NCI-H69 (cell line): Measurements from ENCODE around the gene LCOR.
"Not testable (repeated sequence)": the region's sequence is repeated elsewhere in the genome, so short reads cannot be mapped to it uniquely, and the experiment has no call there.

Source experiments
- DNase-seq: peaks from one replicate; lab custom pipeline; 2025; lab: John Stamatoyannopoulos, UW

Gene LCOR

GRCh38 chr10:96840841-96841518, 8.9 kb downstream of the LCOR start:
- peak; percentile 16 for DNase-seq

DNA sequence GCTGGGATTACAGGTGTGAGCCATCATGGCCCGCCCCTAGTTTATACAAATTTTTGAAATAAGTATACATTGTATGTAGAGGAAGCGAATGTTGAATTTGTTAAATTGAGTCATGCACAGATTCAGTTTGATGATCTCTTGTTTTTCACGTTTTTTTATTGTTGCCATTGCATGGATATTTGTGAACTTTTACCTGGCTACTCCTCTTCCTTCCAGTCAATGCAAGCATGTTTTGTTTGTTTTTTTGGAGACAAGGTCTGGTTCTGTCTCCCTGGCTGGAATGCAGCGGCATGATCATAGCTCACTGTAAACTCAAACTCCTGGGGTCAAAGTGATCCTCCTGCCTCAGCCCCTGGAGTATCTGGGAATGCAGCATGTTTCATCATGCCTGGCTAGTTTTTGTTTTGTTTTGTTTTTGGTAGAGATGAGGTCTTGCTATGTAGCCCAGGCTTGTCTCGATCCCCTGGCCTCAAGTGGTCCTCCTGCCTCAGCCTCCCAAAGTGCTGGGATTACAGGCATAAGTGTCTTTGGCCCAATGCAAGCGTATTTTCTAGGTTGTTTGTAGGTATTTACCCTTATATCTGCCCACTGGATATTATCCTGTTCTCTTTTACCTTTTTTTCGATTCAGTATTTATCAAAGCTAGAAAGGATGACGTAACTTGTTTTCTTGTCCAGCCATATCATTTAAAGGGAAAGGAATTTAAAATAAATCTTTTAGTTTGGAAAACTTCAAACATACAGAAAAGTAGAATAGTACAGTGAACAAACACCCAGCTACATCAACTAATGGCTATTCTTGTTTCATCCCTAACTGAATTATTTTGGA, 11.0 kb downstream of the LCOR start:
- DNase-seq: no peak

DNA sequence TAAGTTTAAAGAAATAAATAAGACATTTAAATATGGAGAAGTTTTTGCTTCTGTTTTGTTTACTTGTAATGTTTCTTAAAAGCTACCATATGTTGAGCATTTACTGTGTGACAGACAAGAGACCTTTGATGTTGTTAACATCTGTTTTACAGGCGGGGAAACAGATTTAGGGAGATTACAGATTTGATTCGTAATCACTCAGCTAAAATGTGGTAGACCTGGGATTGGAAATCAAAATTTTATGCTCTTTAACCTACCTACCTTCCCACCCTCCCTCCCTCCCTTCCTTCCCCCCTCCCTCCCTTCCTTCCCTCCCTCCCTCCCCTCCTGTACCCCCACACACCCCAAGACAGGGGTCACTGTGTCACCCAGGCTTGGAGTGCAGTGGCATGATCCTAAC, 11.7 kb downstream of the LCOR start:
- DNase-seq: no peak

DNA sequence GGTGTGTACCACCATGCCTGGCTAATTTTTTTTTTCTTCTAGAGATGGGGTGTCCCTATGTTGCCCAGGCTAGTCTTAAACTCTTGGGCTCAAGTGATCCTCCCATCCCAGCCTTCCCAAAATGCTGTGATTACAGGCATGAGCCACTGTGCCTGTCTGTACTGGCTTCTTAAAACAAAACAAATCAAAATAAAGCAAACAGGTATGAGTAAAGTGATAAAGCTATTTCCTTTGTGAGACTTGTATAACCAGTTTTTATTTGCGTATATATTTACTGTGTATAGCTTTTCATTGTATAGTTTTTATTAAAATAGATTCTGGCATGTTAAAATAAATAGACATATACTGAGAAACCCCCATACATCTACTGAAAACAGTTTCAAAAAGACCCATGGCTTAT, 14.3 kb downstream of the LCOR start:
- no peak for DNase-seq

DNA sequence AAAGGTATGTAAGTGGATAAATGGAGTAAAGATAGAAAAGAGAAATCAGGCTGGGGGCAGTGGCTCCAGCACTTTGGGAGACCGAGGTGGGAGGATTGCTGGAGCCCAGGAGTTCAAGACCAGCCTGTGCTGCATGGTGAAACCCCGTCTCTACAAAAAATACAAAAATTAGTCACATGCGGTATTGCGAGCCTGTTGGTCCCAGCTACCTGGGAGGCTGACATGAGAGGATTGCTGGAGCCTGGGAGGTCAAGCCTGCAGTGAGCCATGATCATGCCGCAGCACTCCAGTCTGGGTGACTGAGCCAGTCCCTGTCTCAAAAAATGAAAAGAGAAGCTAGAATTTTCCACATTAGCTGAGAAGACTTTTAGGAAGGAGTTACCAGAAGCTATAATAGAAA, 14.8 kb downstream of the LCOR start:
- DNase-seq: no peak

DNA sequence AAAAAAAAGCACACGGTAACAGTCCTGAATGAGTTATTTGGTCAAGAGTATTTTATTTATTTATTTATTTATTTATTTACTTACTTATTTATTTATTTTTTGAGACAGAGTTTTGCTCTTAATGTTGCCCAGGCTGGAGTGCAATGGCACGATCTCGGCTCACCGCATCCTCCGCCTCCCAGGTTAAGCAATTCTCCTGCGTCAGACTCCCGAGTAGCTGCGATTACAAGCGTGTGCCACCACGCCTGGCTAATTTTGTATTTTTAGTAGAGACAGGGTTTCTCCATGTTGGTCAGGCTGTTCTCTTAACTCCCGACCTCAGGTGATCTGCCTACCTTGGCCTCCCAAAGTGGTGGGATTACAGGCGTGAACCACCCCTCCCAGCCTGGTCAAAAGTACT, 15.3 kb downstream of the LCOR start:
- not testable (repeated sequence) for DNase-seq

GRCh38 chr10:96850113-96850512, 18.0 kb downstream of the LCOR start:
- no peak for DNase-seq

GRCh38 chr10:96850825-96851224, 18.7 kb downstream of the LCOR start:
- DNase-seq: no peak

DNA sequence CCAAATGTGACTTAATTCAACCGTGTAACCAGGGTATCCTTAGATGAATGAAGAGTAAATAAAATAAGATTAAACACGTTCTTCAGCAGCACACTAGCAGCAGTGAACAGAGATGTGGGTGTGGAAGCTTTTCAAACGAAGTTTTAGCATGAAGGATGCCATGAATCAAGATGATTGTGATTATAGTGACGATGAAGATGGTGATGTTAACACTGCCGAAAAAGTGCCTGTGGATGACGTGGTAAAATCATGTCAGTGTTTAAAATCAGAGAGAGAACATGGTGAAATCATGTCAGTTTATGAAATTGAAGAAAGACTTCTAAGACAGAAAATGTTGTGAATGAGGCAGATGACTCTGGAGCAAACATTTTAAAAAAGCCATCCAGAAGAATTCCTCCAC, 19.2 kb downstream of the LCOR start:
- no peak for DNase-seq

- no peak for DNase-seq
These were observed 24.2 kb downstream of the LCOR start for GRCh38 chr10:96856317-96856716.

GRCh38 chr10:96857301-96858012, 25.4 kb downstream of the LCOR start:
- DNase-seq: no peak

GRCh38 chr10:96858038-96858705, 26.1 kb downstream of the LCOR start:
- no peak for DNase-seq

DNA sequence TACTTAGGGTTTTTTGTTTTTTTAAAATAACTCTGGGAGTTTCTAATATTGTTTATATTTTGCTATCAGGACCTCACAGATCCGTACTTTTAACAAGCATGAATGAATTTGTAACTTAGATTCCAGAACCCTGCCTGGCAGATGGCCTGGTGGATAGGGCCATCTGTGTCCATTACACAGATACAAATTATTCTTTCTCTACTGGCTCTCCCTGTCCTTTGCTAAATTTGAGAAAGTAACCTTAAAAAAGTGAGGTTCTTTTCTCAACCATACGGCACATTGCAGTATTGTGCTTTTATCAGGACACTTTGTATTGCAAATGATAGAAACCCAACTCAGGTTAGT, 26.6 kb downstream of the LCOR start:
- DNase-seq: no peak

GRCh38 chr10:96860631-96861277, 28.7 kb downstream of the LCOR start:
- no peak for DNase-seq

DNA sequence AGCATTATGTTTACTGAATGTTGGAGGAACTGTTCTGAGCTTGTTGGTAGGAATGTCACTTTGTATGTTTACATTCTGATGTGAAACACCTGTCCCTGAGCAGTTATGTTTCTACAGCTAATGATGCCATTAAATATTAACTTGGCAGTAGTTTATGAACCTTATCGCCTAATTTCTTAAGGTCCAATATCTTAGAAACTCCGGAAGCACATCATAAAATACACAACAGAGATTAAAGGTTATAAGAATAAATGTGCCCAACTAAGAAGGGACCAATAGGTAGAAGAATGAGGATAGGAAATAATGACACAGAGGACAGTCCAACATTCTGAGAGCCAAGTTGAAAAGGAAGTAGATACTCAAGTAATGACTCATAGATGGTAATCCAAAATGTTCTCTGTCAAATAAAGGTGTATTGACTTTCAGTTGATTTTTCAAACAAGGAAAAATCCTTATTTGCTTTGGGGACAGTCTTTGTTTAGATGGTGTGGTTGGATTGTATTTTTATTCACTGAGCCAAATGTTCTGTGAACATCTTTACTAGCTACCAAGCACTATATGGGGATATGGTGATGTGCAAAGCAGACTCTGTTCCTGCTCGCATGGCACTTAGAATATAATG, 31.9 kb downstream of the LCOR start:
- DNase-seq: peak; percentile 36

- no peak for DNase-seq
These were observed 41.0 kb downstream of the LCOR start for GRCh38 chr10:96873086-96873485.

DNA sequence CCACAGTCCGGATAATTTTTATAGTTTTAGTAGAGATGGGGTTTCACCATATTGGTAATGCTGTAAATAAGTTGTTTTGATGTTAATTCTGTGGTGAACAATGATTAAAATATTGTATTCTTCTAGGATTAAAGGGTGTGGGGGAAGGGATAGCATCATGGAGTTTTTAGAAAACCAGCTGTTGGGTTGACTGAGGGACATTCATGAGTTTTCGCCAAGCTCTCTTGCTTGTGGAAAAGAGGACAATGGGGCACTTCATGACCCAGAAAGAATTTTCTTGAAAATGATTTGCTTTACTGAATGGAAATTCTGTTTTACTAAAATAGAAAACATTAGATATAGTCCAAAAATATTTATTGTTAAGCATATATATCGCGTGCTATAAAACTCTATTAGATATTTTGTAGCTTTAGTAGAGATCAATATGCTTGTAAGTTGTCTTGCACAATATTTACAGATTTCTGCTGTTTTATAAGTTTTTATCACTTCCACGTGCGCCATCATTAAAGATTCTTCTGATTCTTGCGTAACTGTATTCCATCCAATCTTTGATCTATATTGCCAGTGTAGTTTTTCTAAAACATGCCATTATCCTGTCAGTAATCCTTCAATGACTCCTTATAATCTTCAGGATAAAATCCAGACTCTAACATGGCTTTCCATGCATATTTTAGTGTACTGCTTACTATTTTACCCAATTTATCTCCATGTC, 41.8 kb downstream of the LCOR start:
- DNase-seq: no peak

- no peak for DNase-seq
These were observed 46.0 kb downstream of the LCOR start for GRCh38 chr10:96878057-96878456.

- DNase-seq: no peak
These were observed 48.5 kb downstream of the LCOR start for GRCh38 chr10:96880575-96880974.

DNA sequence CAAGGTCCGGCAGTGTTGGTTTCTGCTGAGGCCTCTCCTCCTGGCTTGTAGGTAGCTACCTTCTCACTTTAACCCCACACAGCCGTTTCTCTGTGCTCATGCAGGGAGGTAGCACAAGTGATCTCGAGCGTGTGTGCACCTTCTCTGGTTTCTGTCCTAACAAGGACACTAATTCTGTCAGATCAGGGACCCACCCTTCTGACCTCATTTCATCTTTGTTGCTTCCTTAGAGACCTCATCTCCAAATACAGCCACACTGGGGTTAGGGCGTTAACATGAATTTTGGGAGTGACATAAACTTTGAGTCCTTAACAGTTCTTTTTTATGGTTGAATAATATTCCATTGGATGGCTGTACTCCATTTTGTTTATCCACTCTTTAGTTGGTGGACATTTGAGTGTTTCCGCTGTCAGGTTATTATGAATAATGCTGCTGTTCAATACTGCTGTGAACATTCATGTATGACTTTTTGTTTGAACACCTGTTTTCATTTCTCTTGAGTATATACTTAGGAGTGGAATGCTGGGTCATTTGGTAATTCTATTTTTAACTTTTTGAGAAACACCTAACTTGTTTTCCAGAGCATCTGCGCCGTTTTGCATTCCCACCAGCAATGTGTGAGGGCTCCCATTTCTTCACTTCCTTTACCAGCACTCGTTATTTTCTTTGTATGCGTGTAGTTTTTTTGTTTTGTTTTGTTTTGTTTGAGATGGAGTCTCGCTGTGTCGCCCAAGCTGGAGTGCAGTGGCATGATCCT, 57.5 kb downstream of the LCOR start:
- DNase-seq: no peak
